VCaP (cell line): ENCODE measurements around the gene NRDE2.

Source experiments
- H3K27ac ChIP-seq: fragments of 450-650 bp; 2 replicates; pipeline ENCODE4 v1.5.1; 2017
- TF ChIP-seq, protein P1 (sequence below): fragments of 450-650 bp; conservative IDR thresholded peaks from 2 replicates; pipeline ENCODE4 v1.5.1; 2017; ENCODE audit warnings: mild to moderate bottlenecking, moderate library complexity

The NRDE2 gene

DNA sequence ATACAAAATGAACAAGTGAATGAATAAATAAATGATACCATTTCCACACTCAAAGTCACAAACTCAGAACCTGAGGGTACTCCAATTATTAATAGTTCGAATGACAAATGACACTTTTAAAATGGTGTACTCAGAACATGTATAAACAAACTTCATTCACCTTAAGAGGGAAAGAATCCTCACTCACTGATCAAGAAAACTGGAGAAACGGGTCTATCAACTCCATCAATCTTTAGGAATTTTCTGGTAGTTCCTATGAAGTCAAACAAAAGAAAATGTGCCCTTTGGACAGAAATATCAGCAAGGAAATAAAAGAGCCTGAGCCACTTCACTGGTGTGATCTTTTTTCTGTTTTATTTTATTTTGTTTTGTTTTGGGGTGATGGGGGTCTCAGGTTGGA, 5.2 kb upstream of the NRDE2 start:
- H3K27ac ChIP-seq, result peak overlapping the region; percentile 61
- TF ChIP-seq, protein P1, sequence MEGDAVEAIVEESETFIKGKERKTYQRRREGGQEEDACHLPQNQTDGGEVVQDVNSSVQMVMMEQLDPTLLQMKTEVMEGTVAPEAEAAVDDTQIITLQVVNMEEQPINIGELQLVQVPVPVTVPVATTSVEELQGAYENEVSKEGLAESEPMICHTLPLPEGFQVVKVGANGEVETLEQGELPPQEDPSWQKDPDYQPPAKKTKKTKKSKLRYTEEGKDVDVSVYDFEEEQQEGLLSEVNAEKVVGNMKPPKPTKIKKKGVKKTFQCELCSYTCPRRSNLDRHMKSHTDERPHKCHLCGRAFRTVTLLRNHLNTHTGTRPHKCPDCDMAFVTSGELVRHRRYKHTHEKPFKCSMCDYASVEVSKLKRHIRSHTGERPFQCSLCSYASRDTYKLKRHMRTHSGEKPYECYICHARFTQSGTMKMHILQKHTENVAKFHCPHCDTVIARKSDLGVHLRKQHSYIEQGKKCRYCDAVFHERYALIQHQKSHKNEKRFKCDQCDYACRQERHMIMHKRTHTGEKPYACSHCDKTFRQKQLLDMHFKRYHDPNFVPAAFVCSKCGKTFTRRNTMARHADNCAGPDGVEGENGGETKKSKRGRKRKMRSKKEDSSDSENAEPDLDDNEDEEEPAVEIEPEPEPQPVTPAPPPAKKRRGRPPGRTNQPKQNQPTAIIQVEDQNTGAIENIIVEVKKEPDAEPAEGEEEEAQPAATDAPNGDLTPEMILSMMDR, result no peak

DNA sequence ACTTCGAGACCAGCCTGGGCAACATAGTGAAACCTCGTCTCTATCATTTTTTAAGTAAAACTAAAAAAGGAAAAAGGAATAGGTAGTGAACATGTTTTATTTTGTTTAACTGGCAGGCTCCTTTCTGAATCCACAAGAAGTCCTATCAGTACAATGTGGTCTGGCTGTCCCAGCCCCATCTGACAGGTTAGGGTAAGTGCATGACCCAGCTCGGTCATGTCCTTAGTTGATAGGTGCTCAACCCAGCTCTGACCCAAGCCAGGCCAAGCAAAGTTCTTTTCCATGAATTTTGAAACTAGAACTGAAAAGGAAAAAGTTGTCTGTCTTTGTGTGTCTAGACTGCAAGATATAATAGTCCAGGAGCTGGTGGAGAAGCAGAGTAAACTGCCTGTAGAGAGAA, 4.7 kb upstream of the NRDE2 start:
- H3K27ac ChIP-seq, result peak overlapping the region; percentile 61
- TF ChIP-seq, protein P1, result no peak

DNA sequence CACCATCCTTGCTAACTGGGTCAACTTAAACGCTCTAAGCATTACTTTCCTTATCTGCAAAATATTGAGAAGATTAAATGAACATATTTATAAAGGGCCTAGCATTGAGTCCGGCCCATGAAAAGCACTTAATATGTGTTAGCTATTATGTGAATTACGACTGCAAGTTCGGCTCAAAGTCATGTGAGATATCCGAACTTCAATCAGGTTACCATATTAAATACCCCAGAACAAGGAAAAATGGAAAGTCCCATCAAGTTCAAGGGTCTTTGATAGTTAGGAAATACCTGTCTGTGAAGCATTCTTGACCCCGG, 487 bp upstream of the NRDE2 start:
- TF ChIP-seq, protein P1, result no peak
- peak overlapping the region; percentile 90 for H3K27ac ChIP-seq

DNA sequence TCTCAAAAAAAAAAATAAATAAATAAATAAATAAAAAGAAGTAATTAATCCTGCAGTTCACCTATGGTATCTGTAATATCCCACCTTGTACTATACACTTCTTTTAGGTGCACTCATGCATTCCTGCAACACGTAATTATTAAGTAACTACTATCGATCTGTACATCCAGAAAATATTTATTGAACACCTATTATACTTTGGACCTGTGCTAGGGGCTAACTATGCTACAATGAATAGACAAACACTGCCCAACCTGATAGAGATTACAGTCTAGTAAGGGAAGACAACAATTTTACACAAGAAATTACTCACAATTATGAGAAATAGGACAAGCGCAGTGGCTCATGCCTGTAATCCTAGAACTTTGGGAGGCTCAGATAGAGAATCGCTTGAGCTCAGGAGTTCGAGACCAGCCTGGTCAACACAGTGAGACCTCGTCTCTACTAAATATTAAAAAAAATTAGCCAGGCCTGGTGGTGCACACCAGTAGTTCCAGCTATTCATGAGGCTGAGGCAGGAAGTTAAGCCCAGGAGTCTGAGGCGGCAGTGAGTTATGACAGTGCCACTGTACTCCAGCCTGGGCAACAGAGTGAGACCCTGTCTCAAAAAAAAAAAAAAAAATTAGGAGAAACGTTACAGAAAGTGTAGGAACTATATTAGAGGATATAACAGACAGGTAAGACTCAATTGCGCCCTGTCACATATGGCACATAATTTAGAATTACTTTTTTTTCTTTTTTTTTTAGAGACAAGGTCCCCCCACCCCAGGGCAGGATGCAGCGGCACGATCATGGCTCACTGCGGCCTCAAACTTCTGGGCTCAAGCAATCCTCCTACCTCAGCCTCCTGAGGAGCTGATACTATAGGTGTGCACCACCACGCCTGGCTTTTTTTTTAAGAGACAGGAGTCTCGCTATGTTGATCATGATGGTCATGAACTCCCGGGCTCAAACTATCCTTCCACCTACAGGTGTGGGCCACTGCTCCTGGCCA, 1.2 kb downstream of the NRDE2 start:
- TF ChIP-seq, protein P1, result no peak
- peak overlapping the region; percentile 90 for H3K27ac ChIP-seq

DNA sequence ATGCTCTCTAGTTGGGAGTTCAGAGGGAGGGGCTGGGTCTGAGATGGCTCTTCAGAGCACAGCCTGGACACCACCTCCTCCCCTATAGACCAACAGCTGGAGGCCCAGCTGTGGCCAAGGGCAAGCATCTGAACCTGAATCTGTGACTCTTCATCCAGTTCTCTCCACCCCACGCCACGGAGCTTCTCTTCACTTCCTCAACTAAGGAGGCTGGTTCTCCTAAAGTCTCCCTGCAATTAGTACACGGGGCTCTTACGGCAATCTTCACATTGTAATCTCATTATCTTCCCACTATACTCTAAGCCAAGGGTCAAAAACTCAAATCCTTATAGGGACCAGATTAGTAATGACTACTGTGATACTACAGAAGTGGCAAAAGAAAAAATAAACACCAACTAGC, 9.8 kb downstream of the NRDE2 start:
- TF ChIP-seq, protein P1, result no peak
- H3K27ac ChIP-seq, result no peak overlapping the region

DNA sequence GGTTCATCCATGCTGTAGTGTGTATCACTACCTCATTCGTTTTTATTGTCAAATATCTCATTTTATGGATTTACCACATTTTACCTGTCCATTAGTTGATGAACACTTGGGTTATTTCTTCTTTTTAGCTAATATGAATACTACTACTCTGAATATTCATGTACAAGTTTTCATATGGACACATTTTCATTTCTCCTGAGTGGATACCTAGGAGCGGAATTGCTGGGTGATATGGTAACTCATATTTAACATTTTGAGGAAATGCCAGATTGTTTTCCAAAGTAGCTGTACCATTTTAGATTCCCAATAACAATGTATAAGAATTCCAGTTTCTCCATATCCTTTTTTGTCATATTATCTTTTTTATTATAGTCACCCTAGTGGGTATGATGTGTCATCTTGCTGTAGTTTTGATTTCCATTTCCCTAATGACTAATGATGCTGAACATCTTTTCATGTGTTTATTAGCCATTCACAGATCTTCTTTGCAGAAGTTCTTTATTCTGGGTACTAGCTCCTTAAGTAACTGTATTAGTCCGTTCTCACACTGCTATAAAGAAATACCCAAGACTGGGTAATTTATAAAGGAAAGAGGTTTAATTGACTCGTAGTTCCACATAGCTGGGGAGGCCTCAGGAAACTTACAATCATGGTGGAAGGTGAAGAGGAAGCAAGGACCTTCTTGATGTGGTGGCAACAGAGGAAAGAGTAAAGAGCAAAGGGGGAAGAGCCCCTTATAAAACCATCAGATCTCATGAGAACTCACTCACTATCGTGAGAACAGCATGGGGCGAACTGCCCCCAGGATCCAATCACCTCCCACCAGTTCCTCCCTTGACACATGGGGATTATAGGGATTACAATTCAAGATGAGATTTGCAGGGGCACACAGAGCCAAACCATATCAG, 11.9 kb downstream of the NRDE2 start:
- TF ChIP-seq, protein P1, result no peak
- no peak overlapping the region for H3K27ac ChIP-seq

DNA sequence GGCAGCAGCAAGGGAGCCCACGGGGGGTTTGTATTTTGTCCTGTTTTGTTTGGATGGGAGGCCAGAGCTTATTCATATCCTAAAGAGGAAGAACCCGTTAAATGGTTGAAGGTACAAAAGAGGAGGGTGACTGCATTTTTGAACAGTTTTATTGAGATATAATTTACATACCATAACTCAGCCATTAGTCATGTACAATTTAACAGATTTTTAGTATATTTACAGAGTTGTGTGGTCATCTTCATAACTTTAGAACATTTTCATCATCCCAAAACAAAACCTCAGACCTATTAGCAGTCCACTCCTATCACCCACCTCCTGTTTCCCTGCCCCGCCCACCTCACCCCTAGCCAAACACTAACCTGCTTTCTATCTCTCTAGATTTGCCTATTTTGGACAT, 12.6 kb downstream of the NRDE2 start:
- H3K27ac ChIP-seq, result no peak overlapping the region
- TF ChIP-seq, protein P1, result no peak
